KOPT-K1 (cell line): Measurements from ENCODE around the gene GGT1.
A peak's percentile ranks its signal among the peaks of the same experiment; 100 is the strongest.
"Not testable (repeated sequence)": the region's sequence is repeated elsewhere in the genome, so short reads cannot be mapped to it uniquely, and the experiment has no call there.

Source experiments
- H3K27ac ChIP-seq: fragments of 200-600 bp; sonication (generic); 2 replicates; pipeline ENCODE4 v1.5.1; 2016; ENCODE audit warnings: antibody characterized with exemption, mild to moderate bottlenecking, low read depth, low read length; ENCODE audit not compliant: poor library complexity, severe bottlenecking
- H3K36me3 ChIP-seq: fragments of 200-600 bp; sonication (generic); 2 replicates; pipeline ENCODE4 v1.5.1; 2017; ENCODE audit warnings: antibody characterized with exemption, mild to moderate bottlenecking, low read length, moderate library complexity; ENCODE audit not compliant: insufficient read depth
- H3K9me3 ChIP-seq: fragments of 200-600 bp; sonication (generic); 2 replicates; pipeline ENCODE4 v1.5.1; 2017; ENCODE audit warnings: antibody characterized with exemption, low read length, mild to moderate bottlenecking; ENCODE audit not compliant: insufficient read depth, poor library complexity, severe bottlenecking

GGT1 gene

DNA sequence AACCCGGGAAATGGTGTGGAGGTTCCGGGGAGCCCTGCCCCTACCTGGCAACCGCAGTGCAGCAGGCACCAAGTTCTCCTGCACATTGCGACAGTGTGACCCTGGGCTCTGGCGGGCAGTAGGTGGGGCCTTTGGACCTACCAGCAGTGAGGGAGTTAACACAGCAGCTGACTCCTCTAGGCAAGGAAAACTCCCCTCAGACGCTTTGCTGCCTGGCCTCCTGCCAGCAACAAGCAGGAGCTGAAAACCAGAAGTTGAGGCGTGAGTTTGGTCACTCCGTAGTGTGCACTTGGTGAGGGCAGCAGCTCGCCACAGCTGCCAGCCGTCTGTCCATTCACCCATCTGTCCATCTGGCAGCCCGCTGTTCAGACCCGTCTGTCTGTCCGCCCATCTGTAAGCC lies 29.6 kb downstream of the GGT1 start:
- not testable (repeated sequence) for H3K27ac ChIP-seq, H3K36me3 ChIP-seq, H3K9me3 ChIP-seq

DNA sequence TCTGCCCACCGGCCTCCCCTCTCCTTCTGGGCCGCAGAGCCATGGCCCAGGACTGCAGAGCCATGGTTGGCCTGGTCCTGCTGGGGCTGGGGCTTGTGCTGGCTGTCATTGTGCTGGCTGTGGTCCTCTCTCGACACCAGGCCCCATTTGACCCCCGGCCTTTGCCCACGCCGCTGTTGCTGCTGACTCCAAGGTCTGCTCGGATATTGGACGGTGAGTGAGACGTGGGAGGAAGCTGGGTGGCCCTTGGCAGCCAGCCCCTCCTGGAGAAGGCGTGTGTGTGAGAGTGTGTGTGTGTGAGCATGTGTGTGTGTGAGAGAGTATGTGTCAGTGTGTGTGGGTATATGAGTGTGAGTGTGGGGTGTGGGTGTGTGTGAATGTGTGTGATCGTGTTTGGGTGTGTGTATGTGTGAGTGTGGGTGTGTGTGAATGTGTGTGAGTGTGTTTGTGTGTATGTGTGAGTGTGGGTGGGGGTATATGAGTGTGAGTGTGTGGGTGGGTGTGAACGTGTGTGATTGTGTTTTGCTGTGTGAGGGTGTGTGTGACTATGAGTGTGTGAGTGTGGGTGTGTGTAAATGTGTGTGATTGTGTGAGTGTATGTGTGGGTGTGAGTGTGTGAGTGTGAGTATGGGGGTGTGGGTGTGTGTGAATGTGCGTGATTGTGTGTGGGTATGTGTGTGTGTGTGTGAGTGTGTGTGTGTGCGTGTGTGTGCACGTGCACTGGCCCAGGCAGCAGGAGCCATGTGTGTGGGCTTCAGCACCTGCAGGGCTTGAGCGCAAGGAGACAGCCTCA lies 30.4 kb downstream of the GGT1 start:
- not testable (repeated sequence) for H3K9me3 ChIP-seq, H3K36me3 ChIP-seq, H3K27ac ChIP-seq

DNA sequence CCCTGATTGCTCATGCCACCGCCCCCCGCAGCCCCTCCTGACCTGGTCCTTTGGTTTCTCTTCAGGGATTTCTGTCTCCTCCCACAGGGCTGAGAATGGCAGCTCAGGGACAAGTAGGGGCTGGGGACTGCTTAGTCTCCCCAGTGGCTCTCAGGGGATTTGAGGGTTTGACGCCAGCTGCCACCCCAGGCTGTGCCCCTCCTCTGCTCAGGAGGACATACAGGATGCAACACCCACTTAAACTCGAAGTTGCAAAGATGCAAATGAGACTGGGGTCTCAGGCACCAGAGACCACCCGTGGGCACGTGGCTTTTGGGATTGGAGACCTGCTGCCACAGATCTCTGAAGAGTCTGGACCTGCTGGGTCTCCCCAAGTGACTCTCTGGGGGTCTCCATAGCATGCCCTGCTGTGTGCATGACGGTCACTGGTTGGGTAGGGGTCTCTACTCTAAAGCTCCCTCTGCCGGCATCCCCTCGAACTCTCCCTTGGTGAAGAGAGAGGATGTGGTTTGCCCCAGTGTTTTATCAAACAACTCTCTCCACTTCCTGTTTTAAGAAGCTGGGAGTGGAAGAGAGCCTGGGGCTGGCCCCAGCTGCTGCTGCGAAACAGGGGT lies 31.9 kb downstream of the GGT1 start:
- not testable (repeated sequence) for H3K9me3 ChIP-seq, H3K36me3 ChIP-seq
- H3K27ac ChIP-seq = peak overlapping the region; percentile 45

- not testable (repeated sequence) for H3K27ac ChIP-seq, H3K36me3 ChIP-seq, H3K9me3 ChIP-seq
These were observed 33.5 kb downstream of the GGT1 start for GRCh38 chr22:24636513-24636912.

- H3K36me3 ChIP-seq, H3K9me3 ChIP-seq, H3K27ac ChIP-seq: not testable (repeated sequence)
These were observed 39.3 kb downstream of the GGT1 start for GRCh38 chr22:24642307-24642706.

GRCh38 chr22:24644409-24644808 lies 41.4 kb downstream of the GGT1 start:
- H3K9me3 ChIP-seq, H3K36me3 ChIP-seq, H3K27ac ChIP-seq: not testable (repeated sequence)

GRCh38 chr22:24645408-24646399 lies 42.7 kb downstream of the GGT1 start:
- H3K36me3 ChIP-seq, H3K27ac ChIP-seq, H3K9me3 ChIP-seq: not testable (repeated sequence)

DNA sequence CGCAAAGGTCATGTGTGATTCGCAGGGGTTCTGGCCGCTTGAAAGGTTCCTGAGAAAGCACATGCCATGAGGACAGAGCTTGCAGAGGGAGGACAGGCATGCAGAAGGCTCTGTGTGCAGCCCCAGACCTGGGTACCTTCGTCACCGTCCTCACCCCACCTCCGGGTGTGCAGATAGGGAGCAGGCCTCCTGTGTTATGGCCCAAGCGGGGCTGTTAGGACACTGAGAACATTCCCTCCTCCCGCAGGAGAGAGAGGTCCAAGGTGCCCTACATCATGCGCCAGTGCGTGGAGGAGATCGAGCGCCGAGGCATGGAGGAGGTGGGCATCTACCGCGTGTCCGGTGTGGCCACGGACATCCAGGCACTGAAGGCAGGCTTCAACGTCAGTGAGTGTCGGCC lies 43.8 kb downstream of the GGT1 start:
- H3K9me3 ChIP-seq, H3K27ac ChIP-seq, H3K36me3 ChIP-seq: not testable (repeated sequence)

- not testable (repeated sequence) for H3K9me3 ChIP-seq, H3K27ac ChIP-seq, H3K36me3 ChIP-seq
These were observed 46.4 kb downstream of the GGT1 start for GRCh38 chr22:24649371-24649770.

DNA sequence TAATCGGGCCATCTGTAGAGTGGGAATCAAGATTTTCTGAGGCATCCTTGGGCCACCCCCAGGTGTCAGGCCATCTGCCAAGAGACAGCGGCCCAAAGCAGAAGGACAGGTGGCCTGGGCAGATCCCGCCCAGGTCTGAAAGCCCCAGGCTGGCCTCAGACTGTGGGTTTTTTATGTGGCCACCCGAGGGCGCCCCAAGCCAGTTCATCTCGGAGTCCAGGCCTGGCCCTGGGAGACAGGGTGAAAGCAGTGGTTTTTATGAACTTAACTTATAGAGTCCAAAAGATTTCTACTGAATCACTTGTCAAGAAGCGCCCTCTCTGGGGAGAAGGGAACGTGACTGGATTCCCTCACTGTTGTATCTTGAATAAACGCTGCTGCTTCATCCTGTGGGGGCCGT lies 47.9 kb downstream of the GGT1 start:
- H3K36me3 ChIP-seq, H3K9me3 ChIP-seq, H3K27ac ChIP-seq: not testable (repeated sequence)

- not testable (repeated sequence) for H3K9me3 ChIP-seq, H3K36me3 ChIP-seq, H3K27ac ChIP-seq
These were observed 62.4 kb downstream of the GGT1 start for GRCh38 chr22:24665395-24665794.

- H3K9me3 ChIP-seq, H3K36me3 ChIP-seq: not testable (repeated sequence)
These were observed 64.9 kb downstream of the GGT1 start for GRCh38 chr22:24667904-24668303.

DNA sequence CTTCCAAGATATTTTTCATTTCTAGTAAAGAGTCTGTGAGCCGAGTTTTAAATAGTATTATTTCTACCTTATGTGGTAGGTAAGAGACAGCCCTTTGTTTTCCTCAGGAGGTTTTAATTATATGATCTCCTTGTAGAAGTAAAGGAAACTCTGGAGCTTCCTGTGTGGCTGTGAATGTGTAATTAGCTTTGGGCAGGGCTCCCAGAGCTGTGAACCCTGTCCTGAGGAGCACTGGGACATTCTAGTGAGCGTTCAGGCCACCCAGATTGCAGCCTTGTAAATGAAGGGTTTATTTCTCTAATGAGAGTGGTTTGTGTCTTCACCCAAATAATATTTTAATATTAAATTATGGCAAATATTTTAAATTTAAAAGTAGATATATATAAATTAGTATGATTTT lies 69.5 kb downstream of the GGT1 start:
- not testable (repeated sequence) for H3K36me3 ChIP-seq, H3K27ac ChIP-seq

More at GRCh38 chr22:24667904-24668303, 64.9 kb downstream of the GGT1 start:
- H3K27ac ChIP-seq = not testable (repeated sequence)

More for the DNA sequence above, 69.5 kb downstream of the GGT1 start:
- H3K9me3 ChIP-seq = not testable (repeated sequence)
